HEK293T (cell line): ENCODE data around the gene PLGRKT.
"Not testable (repeated sequence)": the region's sequence is repeated elsewhere in the genome, so short reads cannot be mapped to it uniquely, and the experiment has no call there.

Experiments
- CTCF ChIA-PET: fragments of 350-600 bp; formaldehyde crosslinking; extraction: SDS; loops from one replicate; lab custom pipeline; 2021; ENCODE audit warnings: antibody characterized with exemption, inconsistent platforms; lab: Yijun Ruan, JAX
- POLR2A ChIA-PET: fragments of 350-600 bp; formaldehyde crosslinking; extraction: SDS; loops from one replicate; lab custom pipeline; 2020; ENCODE audit warnings: antibody characterized with exemption, inconsistent platforms; lab: Yijun Ruan, JAX
- DNase-seq: peaks from one replicate; pipeline ENCODE4 v3.0.0; 2012; ENCODE audit warnings: mixed read lengths; ENCODE audit errors: extremely low spot score
- ARNT ChIP-seq: fragments of 450-650 bp; IDR thresholded peaks from 2 replicates; pipeline ENCODE4 v1.6.1; 2017; ENCODE audit warnings: mild to moderate bottlenecking
- BHLHE40 ChIP-seq: fragments of 450-650 bp; IDR thresholded peaks from 2 replicates; pipeline ENCODE4 v1.6.1; 2016; ENCODE audit warnings: mild to moderate bottlenecking, moderate library complexity, borderline replicate concordance
- CTBP1 ChIP-seq: fragments of 450-650 bp; IDR thresholded peaks from 2 replicates; pipeline ENCODE4 v1.6.1; 2016; ENCODE audit warnings: borderline replicate concordance
- ELF4 ChIP-seq: fragments of 450-650 bp; IDR thresholded peaks from 2 replicates; pipeline ENCODE4 v1.6.1; 2017; ENCODE audit warnings: antibody characterized with exemption
- FOXA1 ChIP-seq: fragments of 450-650 bp; IDR thresholded peaks from 2 replicates; pipeline ENCODE4 v1.6.1; 2016; ENCODE audit warnings: mild to moderate bottlenecking
- FOXK2 ChIP-seq: fragments of 450-650 bp; IDR thresholded peaks from 2 replicates; pipeline ENCODE4 v1.6.1; 2016; ENCODE audit warnings: mild to moderate bottlenecking
- FOXM1 ChIP-seq: fragments of 450-650 bp; IDR thresholded peaks from 2 replicates; pipeline ENCODE4 v1.6.1; 2017; ENCODE audit warnings: mild to moderate bottlenecking, borderline replicate concordance
- HDGF ChIP-seq: fragments of 450-650 bp; IDR thresholded peaks from 2 replicates; pipeline ENCODE4 v1.6.1; 2017; ENCODE audit warnings: antibody characterized with exemption, borderline replicate concordance
- L3MBTL2 ChIP-seq: fragments of 450-650 bp; conservative IDR thresholded peaks from 2 replicates; pipeline ENCODE4 v1.6.1; 2016; ENCODE audit warnings: mild to moderate bottlenecking
- LEF1 ChIP-seq: fragments of 450-650 bp; IDR thresholded peaks from 2 replicates; pipeline ENCODE4 v1.6.1; 2017; ENCODE audit warnings: mild to moderate bottlenecking, borderline replicate concordance
- NFRKB ChIP-seq: fragments of 450-650 bp; IDR thresholded peaks from 2 replicates; pipeline ENCODE4 v1.6.1; 2016; ENCODE audit warnings: mild to moderate bottlenecking, moderate library complexity
- PKNOX1 ChIP-seq: fragments of 450-650 bp; IDR thresholded peaks from 2 replicates; pipeline ENCODE4 v1.6.1; 2016
- SP1 ChIP-seq: fragments of 450-650 bp; IDR thresholded peaks from 2 replicates; pipeline ENCODE4 v1.6.1; 2017
- SUZ12 ChIP-seq: fragments of 450-650 bp; IDR thresholded peaks from 2 replicates; pipeline ENCODE4 v1.6.1; 2016; ENCODE audit warnings: mild to moderate bottlenecking
- TARDBP ChIP-seq: fragments of 450-650 bp; IDR thresholded peaks from 2 replicates; pipeline ENCODE4 v1.6.1; 2016
- ZNF384 ChIP-seq: fragments of 450-650 bp; IDR thresholded peaks from 2 replicates; pipeline ENCODE4 v1.6.1; 2016

The PLGRKT gene

GRCh38 chr9:5481322-5482040, 43.8 kb upstream of the PLGRKT start:
- no peak for DNase-seq
- ChIA-PET CTCF (no interaction called here), POLR2A (no interaction called here)
- TF ChIP-seq ARNT: no peak
- TF ChIP-seq LEF1: no peak
- TF ChIP-seq L3MBTL2: no peak
- no peak for TF ChIP-seq HDGF
- no peak for TF ChIP-seq SUZ12
- TF ChIP-seq BHLHE40: no peak
- TF ChIP-seq ELF4: no peak
- no peak for TF ChIP-seq TARDBP
- TF ChIP-seq FOXM1: no peak
- no peak for TF ChIP-seq CTBP1
- TF ChIP-seq FOXK2: no peak
- no peak for TF ChIP-seq PKNOX1
- TF ChIP-seq NFRKB: no peak
- TF ChIP-seq SP1: no peak
- TF ChIP-seq ZNF384: no peak
- no peak for TF ChIP-seq FOXA1

GRCh38 chr9:5480919-5481318, 43.2 kb upstream of the PLGRKT start:
- CTCF ChIA-PET: no interaction called here
- POLR2A ChIA-PET: no interaction called here
- TF ChIP-seq L3MBTL2: no peak
- no peak for TF ChIP-seq BHLHE40
- TF ChIP-seq LEF1: no peak
- no peak for TF ChIP-seq FOXA1
- TF ChIP-seq SP1: no peak
- TF ChIP-seq NFRKB: no peak
- no peak for TF ChIP-seq ZNF384
- TF ChIP-seq FOXK2: no peak
- TF ChIP-seq PKNOX1: no peak
- no peak for TF ChIP-seq ELF4
- TF ChIP-seq CTBP1: no peak
- TF ChIP-seq SUZ12: no peak
- no peak for TF ChIP-seq FOXM1
- TF ChIP-seq ARNT: no peak
- TF ChIP-seq HDGF: no peak
- no peak for DNase-seq

GRCh38 chr9:5479994-5480694, 42.4 kb upstream of the PLGRKT start:
- DNase-seq: no peak
- ChIA-PET CTCF (no interaction called here), POLR2A (no interaction called here)
- TF ChIP-seq ZNF384 (no peak), SUZ12 (no peak), FOXM1 (no peak), L3MBTL2 (no peak), FOXK2 (no peak), BHLHE40 (no peak), ARNT (no peak), HDGF (no peak), PKNOX1 (no peak), FOXA1 (no peak), TARDBP (no peak), SP1 (no peak), CTBP1 (no peak), LEF1 (no peak), ELF4 (no peak)

- no peak for TF ChIP-seq BHLHE40
- TF ChIP-seq FOXA1: no peak
- TF ChIP-seq SP1: no peak
- no peak for TF ChIP-seq PKNOX1
- TF ChIP-seq LEF1: no peak
- no peak for TF ChIP-seq HDGF
- no peak for DNase-seq
- ChIA-PET CTCF (no interaction called here), POLR2A (no interaction called here)
These were observed 40.5 kb upstream of the PLGRKT start for GRCh38 chr9:5478206-5478605.

- POLR2A ChIA-PET, CTCF ChIA-PET: not testable (repeated sequence)
These were observed 37.9 kb upstream of the PLGRKT start for GRCh38 chr9:5475611-5476010.

More at GRCh38 chr9:5475611-5476010, 37.9 kb upstream of the PLGRKT start:
- DNase-seq: not testable (repeated sequence)
